CD4-positive, alpha-beta T cell treated with Interleukin-10 for 1 hour (primary cell): ENCODE results near the gene DSTN.

Experiments used
- DNase-seq: peaks from one replicate; pipeline ENCODE4 v3.0.0-alpha.2; 2020

DSTN gene

GRCh38 chr20:17640146-17640874 lies 70.4 kb downstream of the DSTN start:
- no peak for DNase-seq

DNA sequence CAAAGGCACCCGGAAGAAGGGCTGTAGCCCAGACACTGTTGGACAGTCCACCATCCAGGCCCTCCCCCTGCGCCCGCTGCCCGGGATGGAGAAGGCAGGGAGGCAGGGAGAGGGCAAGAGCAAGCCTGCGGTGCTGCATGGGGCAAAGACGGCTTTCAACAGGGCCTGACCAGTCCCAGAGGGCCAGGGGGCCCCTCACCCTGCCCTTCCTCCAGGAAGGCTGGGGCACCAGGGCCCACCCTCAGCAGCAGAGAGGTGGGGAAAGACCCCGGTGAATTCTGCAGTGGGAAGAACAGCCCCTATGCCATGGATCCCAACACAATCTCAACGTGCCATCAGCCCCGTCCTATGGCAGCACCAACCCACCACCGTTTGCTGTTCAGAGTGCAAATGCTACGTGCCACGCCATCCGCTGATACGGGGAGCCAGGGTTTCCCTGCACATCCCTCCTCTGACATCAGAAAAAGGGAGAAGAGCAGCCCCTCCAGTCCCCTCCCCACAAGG lies 71.1 kb downstream of the DSTN start:
- no peak for DNase-seq

- DNase-seq, result no peak
Observed at GRCh38 chr20:17641520-17641964, 71.7 kb downstream of the DSTN start.

DNA sequence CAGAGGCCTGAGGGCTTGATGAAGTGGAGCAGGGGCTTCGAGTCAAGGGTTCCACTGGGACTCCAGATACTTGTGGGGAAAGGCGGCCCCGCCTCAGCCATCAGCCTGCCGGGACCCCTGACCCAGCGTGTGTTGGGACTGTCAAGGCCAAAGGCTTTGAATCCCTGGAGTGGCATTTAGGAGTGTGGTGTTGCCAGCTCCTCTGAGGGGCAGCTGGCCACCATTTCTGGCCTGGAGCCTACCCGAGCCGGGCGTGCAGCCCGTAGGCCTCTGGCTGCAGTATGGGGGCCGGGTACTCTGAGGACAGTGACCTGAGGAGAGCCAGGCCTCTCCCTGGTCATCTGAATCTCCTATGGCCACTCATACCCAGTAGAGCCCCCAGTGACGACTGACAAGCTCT lies 72.1 kb downstream of the DSTN start:
- no peak for DNase-seq

- DNase-seq, result no peak
Observed at GRCh38 chr20:17642404-17643269, 72.8 kb downstream of the DSTN start.

DNA sequence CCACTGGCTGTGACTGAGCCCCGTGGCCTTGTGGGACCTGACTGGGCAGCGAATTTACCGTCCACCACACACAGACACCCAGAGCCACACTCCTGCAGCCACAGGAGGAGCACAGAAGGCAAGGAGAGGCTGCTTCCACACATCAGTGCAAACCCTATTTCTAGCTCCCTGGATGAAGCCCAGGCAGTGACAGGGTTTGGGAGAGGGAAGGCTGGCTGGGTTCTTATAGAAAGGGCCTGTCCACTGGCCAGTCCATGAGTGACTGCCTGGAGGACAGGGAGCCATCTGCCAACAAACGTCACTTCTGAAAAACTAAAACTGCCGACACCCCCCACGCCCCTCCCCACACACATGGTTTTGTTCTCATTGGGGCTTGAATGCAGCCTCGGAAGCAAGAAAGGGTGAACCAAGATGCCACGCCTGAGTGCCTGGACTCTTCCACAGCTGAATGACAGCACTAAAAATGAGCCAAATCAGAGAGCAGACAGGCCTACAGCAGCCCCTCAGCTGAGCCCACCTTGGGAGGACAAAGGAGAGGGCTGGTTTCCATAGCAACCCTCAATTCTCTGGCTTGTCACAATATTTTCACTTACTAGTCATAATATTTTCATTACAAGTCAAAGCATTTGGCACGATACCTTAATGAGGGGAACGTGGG lies 73.8 kb downstream of the DSTN start:
- no peak for DNase-seq

DNA sequence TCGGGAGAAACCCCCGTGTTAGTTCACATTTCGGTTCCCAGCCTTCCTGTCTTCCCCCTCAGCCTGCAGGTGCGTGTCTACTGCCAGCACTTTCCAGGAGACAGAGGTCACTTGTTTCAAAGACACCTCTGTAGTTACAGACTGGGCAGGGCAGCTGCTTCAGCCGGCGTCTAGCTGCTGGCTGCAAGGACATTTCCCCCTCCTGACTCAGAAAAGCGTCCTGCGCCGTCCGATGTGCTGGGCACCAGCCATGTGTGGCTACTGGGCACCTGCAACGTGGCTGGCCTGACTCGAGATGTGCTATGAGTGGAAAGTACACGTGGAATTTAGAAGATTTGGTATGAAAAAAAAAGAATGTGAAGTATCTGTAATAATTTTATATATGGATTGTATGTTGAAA lies 74.6 kb downstream of the DSTN start:
- no peak for DNase-seq

DNA sequence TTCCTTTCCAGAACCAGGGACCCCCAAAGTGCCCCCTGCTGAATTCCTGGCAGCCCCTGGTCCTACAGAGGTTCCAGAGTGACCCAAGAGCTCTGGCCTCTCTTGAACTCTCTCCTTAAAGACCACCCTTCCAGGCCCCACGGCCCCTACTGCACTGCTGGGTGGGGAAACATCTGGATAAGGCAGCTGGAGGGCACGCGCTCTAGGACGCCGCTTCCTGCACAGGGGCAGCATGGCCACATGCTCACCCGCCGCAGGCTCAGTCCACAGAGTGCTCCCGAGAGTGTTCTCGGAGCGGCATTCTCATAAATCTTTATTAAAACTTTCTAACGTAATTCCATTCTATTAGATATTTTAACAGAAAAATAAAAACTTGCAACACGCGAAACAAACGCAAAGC lies 75.1 kb downstream of the DSTN start:
- no peak for DNase-seq

- no peak for DNase-seq
Observed at GRCh38 chr20:17645546-17646208, 75.8 kb downstream of the DSTN start.

DNA sequence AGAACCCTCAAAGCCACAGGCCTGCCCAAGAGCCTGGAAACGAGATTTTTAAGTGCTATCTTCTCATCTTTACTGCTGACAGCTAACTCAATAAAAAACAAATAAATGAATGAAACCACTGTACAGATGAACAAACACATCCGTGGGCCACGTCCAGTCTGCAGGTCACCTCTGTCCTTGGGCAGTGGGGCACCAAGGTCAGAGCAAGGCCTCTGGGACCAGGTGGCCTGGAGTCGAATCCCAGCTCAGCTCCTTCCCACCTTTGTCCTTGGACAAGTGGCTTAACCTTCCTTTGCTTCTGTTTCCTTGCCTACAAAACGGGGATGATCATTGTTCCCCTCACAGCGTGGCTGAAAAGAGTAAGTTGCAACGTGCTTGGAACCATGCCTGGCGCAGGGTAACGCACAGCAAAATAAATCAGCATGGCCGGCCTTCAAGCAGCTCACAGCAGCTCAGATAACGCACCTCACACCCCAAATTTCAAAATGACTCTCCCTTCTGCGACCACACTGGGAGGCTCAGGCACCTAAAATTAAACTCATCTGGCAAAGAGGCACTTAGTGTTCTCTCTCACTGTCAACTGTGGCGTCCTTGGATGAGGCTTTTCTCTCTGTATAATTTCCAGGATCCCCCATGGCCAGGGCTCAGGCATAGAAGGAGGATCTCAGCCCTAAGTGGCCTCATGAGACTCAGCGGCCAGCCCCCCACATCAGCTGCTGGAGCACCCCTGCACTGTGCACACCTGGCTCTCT lies 76.5 kb downstream of the DSTN start:
- DNase-seq, result no peak

GRCh38 chr20:17646961-17647301 lies 77.1 kb downstream of the DSTN start:
- no peak for DNase-seq

DNA sequence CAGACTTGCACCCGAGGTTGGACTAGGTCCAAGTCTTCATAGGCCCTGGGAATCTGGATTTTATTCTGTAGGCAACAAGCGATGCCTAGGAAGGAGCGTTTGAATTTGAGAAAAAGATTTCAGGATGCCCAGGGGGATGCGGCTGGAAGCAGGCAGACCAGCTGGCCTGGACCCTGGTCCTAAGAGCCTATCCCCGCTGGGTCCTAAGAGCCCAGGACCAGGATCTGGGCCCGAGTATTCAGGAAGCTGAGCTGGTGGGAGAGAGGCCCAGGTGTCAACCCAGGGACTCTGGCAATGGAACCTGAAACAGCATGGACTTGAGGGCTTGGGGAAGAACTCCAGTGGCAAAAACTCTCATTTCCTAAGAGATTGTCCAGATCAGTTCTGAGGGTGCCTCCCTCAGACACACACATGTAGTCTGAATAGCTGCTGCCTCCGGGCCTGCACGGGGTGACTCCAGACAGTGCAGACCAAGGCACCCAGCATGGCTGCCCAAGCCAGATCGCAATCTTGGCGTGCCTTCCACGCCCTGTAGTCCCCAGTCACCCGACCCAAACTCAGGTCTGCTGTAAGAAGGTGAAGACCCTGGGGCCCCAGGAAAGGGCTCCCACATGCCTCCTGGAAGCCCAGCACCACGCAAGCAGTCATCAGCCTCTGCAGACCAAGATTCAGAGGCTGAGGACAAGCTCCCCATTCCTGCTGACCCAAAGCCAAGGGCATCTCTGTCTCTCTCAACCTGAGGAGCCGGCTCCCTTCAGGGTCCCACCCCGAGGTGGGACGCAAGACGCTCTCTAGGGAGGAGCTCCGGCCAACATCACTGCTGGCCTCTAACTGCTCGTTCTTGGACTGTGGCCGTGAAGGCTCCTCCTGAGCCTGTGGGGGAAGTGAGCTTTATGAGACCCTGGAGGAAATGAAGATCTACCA lies 77.8 kb downstream of the DSTN start:
- DNase-seq, result no peak

DNA sequence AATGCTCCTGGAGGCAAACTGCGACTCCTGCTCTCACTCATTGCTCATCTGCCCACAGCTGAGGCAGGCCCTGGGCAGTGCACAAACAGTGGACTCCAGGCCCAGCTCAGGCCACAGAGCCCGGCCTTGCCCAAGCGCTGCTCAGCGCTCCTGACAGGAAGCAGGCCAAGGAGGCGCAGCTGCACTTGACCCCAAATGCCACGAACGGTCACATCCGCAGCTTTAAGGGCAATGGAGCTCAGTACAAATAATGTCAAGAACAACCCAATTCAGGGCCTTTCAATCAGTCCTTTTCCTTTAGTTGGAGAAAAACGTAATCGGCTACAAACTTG lies 78.4 kb downstream of the DSTN start:
- no peak for DNase-seq

GRCh38 chr20:17648791-17649730 lies 79.2 kb downstream of the DSTN start:
- DNase-seq, result peak; percentile 33

GRCh38 chr20:17650301-17651128 lies 80.6 kb downstream of the DSTN start:
- DNase-seq, result no peak

GRCh38 chr20:17651129-17651759 lies 81.4 kb downstream of the DSTN start:
- DNase-seq, result no peak

GRCh38 chr20:17651760-17652388 lies 82.0 kb downstream of the DSTN start:
- no peak for DNase-seq

DNA sequence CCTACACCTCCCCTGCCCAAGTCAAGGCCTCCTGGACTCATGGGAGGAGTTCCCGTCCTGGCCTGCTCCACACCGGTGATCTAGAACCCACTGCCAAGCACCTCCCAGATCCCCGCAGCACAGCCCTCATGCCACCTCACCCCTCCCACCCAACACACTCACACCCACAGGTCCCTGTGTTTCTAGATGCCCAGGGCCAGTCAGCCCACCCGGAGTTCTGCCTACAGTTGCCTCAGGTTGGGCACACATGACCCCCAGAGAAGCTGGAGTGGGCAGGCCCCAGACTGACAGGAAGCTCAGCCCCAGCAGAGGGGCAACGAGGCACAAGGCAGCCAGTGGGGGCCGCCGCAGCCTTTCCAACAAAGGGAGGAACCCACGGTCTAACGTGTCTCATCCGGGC lies 82.5 kb downstream of the DSTN start:
- DNase-seq, result no peak
